ENCODE data around the gene OSBPL2. TPM values are rescaled to one million over a fixed set of nuclear protein-coding genes. Genes with fewer than 3 reads are reported as not detected.

Gene OSBPL2
- polyA plus RNA-seq, 1 experiment = 20.5 TPM

- DNase-seq (ENCODE audit: low read depth) = no peak
- TF ChIP-seq CTCF (IDR thresholded peaks at IDR 0.05; ENCODE audit: insufficient read depth, low read depth, low read length) = no peak
- Histone ChIP-seq H3K4me3 (ENCODE audit: low read depth, low read length) (no peak overlapping the region), H3K36me3 (ENCODE audit: control insufficient read depth, insufficient read depth, low read length) (peaks cover 1% of the 10 kb centered on the region), H3K27me3 (ENCODE audit: control insufficient read depth, insufficient read depth, low read length) (no peaks in the 10 kb centered on the region)
- POLR2A ChIA-PET = no interaction called here
- CTCF ChIA-PET = no interaction called here
These were observed 80.4 kb downstream of the OSBPL2 start for GRCh38 chr20:62318400-62319345.

- peaks cover 1% of the 10 kb centered on the region for H3K36me3 ChIP-seq (ENCODE audit: control insufficient read depth, insufficient read depth, low read length)
- H3K27me3 ChIP-seq (ENCODE audit: control insufficient read depth, insufficient read depth, low read length) = no peaks in the 10 kb centered on the region
- ChIA-PET CTCF (no interaction called here), POLR2A (no interaction called here)
- no peak for TF ChIP-seq CTCF (IDR thresholded peaks at IDR 0.05; ENCODE audit: insufficient read depth, low read depth, low read length)
- no peak for DNase-seq (ENCODE audit: low read depth)
- H3K4me3 ChIP-seq (ENCODE audit: low read depth, low read length) = no peak overlapping the region
These were observed 81.1 kb downstream of the OSBPL2 start for GRCh38 chr20:62319346-62319909.

GRCh38 chr20:62320581-62321354, 82.4 kb downstream of the OSBPL2 start:
- Histone ChIP-seq H3K27me3 (ENCODE audit: control insufficient read depth, insufficient read depth, low read length) (no peaks in the 10 kb centered on the region), H3K4me3 (ENCODE audit: low read depth, low read length) (no peak overlapping the region), H3K36me3 (ENCODE audit: control insufficient read depth, insufficient read depth, low read length) (peaks cover 1% of the 10 kb centered on the region)
- no peak for TF ChIP-seq CTCF (IDR thresholded peaks at IDR 0.05; ENCODE audit: insufficient read depth, low read depth, low read length)
- ChIA-PET CTCF (no interaction called here), POLR2A (no interaction called here)
- DNase-seq (ENCODE audit: low read depth) = no peak

GRCh38 chr20:62321521-62321948, 83.2 kb downstream of the OSBPL2 start:
- no peak for TF ChIP-seq CTCF (IDR thresholded peaks at IDR 0.05; ENCODE audit: insufficient read depth, low read depth, low read length)
- DNase-seq (ENCODE audit: low read depth) = no peak
- POLR2A ChIA-PET = no interaction called here
- Histone ChIP-seq H3K36me3 (ENCODE audit: control insufficient read depth, insufficient read depth, low read length) (no peaks in the 10 kb centered on the region; the same call in 1 of the 2 replicates), H3K4me3 (ENCODE audit: low read depth, low read length) (no peak overlapping the region), H3K27me3 (ENCODE audit: control insufficient read depth, insufficient read depth, low read length) (no peaks in the 10 kb centered on the region)
- CTCF ChIA-PET = no interaction called here

- Histone ChIP-seq H3K4me3 (ENCODE audit: low read depth, low read length) (no peak overlapping the region), H3K36me3 (ENCODE audit: control insufficient read depth, insufficient read depth, low read length) (no peaks in the 10 kb centered on the region; the same call in 1 of the 2 replicates), H3K27me3 (ENCODE audit: control insufficient read depth, insufficient read depth, low read length) (no peaks in the 10 kb centered on the region)
- DNase-seq (ENCODE audit: low read depth) = no peak
- no peak for TF ChIP-seq CTCF (IDR thresholded peaks at IDR 0.05; ENCODE audit: insufficient read depth, low read depth, low read length)
- ChIA-PET CTCF (no interaction called here), POLR2A (no interaction called here)
These were observed 83.7 kb downstream of the OSBPL2 start for GRCh38 chr20:62321975-62322374.
